Activated gamma-delta T cell (primary cell): ENCODE measurements around the gene MED27.

Experiments
- DNase-seq: peaks from one replicate; lab custom pipeline; 2025; lab: John Stamatoyannopoulos, UW

The MED27 gene

GRCh38 chr9:131836607-131837315, 242.9 kb downstream of the MED27 start:
- DNase-seq = no peak

- no peak for DNase-seq
These were observed 243.6 kb downstream of the MED27 start for GRCh38 chr9:131836021-131836420.

GRCh38 chr9:131835151-131835910, 244.3 kb downstream of the MED27 start:
- DNase-seq = no peak

- no peak for DNase-seq
These were observed 244.9 kb downstream of the MED27 start for GRCh38 chr9:131834721-131835120.

GRCh38 chr9:131833906-131834305, 245.8 kb downstream of the MED27 start:
- DNase-seq = no peak

GRCh38 chr9:131833083-131833482, 246.6 kb downstream of the MED27 start:
- no peak for DNase-seq

GRCh38 chr9:131831380-131832165, 248.1 kb downstream of the MED27 start:
- no peak for DNase-seq

- no peak for DNase-seq
These were observed 251.8 kb downstream of the MED27 start for GRCh38 chr9:131827821-131828369.

- no peak for DNase-seq
These were observed 252.6 kb downstream of the MED27 start for GRCh38 chr9:131826966-131827525.

GRCh38 chr9:131826053-131826452, 253.6 kb downstream of the MED27 start:
- DNase-seq = no peak

GRCh38 chr9:131824953-131825495, 254.6 kb downstream of the MED27 start:
- DNase-seq = no peak

- no peak for DNase-seq
These were observed 255.5 kb downstream of the MED27 start for GRCh38 chr9:131824155-131824594.

- DNase-seq = no peak
These were observed 255.9 kb downstream of the MED27 start for GRCh38 chr9:131823701-131824146.

- DNase-seq = no peak
These were observed 261.6 kb downstream of the MED27 start for GRCh38 chr9:131818089-131818488.

GRCh38 chr9:131817627-131818026, 262.0 kb downstream of the MED27 start:
- no peak for DNase-seq

GRCh38 chr9:131817073-131817472, 262.6 kb downstream of the MED27 start:
- DNase-seq = no peak

GRCh38 chr9:131815970-131816873, 263.4 kb downstream of the MED27 start:
- no peak for DNase-seq

GRCh38 chr9:131814707-131815106, 265.0 kb downstream of the MED27 start:
- no peak for DNase-seq

- DNase-seq = no peak
These were observed 266.6 kb downstream of the MED27 start for GRCh38 chr9:131813116-131813515.

- DNase-seq = no peak
These were observed 267.4 kb downstream of the MED27 start for GRCh38 chr9:131812116-131812790.
